HepG2 (cell line): ENCODE results near the gene CAMTA2. TPM values are rescaled to one million over a fixed set of nuclear protein-coding genes. Genes with fewer than 3 reads are reported as not detected.
A peak's percentile ranks its signal among the peaks of the same experiment; 100 is the strongest.

Experiments
- AKAP8 ChIP-seq: sonication (generic); formaldehyde crosslinking; IDR thresholded peaks from 2 replicates; pipeline ENCODE4 v1.5.1; 2020; ENCODE audit warnings: mild to moderate bottlenecking, missing genetic modification reagents
- ASH2L ChIP-seq: fragments of 300-600, 200-600 bp; sonication (generic); IDR thresholded peaks from 2 replicates; pipeline ENCODE4 v1.7.0; 2017; ENCODE audit warnings: low read depth, mild to moderate bottlenecking, moderate library complexity, mixed read lengths, low read length; ENCODE audit not compliant: insufficient read length
- BCL6 ChIP-seq: IDR thresholded peaks from 2 replicates; pipeline ENCODE4 v1.6.1; 2016; ENCODE audit warnings: missing genetic modification reagents, missing compliant biosample characterization
- ELF1 ChIP-seq: sonication (generic); formaldehyde crosslinking; IDR thresholded peaks from 2 replicates; pipeline ENCODE4 v1.4.0; 2020; ENCODE audit warnings: missing genetic modification reagents
- KLF13 ChIP-seq: sonication (generic); formaldehyde crosslinking; IDR thresholded peaks from 2 replicates; pipeline ENCODE4 v1.4.0; 2020; ENCODE audit warnings: mild to moderate bottlenecking, missing genetic modification reagents
- NAIF1 ChIP-seq: sonication (generic); formaldehyde crosslinking; IDR thresholded peaks from 2 replicates; pipeline ENCODE4 v1.5.0; 2020; ENCODE audit warnings: mild to moderate bottlenecking, missing genetic modification reagents, borderline replicate concordance
- ZFP90 ChIP-seq: sonication (generic); formaldehyde crosslinking; IDR thresholded peaks from 2 replicates; pipeline ENCODE4 v1.8.0; 2022; ENCODE audit warnings: missing genetic modification reagents, mild to moderate bottlenecking, inconsistent platforms, borderline replicate concordance
- ZKSCAN8 ChIP-seq: IDR thresholded peaks from 2 replicates; pipeline ENCODE4 v1.6.1; 2016; ENCODE audit warnings: borderline replicate concordance, missing genetic modification reagents, missing compliant biosample characterization
- ZNF296 ChIP-seq: sonication (generic); formaldehyde crosslinking; conservative IDR thresholded peaks from 2 replicates; pipeline ENCODE4 v1.5.0; 2020; ENCODE audit warnings: mild to moderate bottlenecking, missing genetic modification reagents
- ZNF616 ChIP-seq: sonication (generic); formaldehyde crosslinking; IDR thresholded peaks from 2 replicates; pipeline ENCODE4 v1.5.0; 2020; ENCODE audit warnings: low read depth, mild to moderate bottlenecking, missing genetic modification reagents
- ZNF709 ChIP-seq: sonication (generic); formaldehyde crosslinking; IDR thresholded peaks from 2 replicates; pipeline ENCODE4 v1.5.0; 2020; ENCODE audit warnings: mild to moderate bottlenecking, missing genetic modification reagents
- ZNF782 ChIP-seq: sonication (generic); formaldehyde crosslinking; IDR thresholded peaks from 2 replicates; pipeline ENCODE4 v1.4.0; 2020; ENCODE audit warnings: missing genetic modification reagents, mild to moderate bottlenecking, borderline replicate concordance
- polyA plus RNA-seq, 8 experiments: library from polyadenylated mRNA; depleted of rRNA in 3 of 8; stranded (reverse) in 7 of 8; unstranded in 1 of 8; fragments of >200 nt; fragmentation: Illumina TruSeq in 4 of 8; extraction: Trizol in 4 of 8; gene quantifications; 2 replicates each; pipeline versions ENCODE4 v1.2.1 to v1.2.3, GENCODE V29; 2011 to 2016; ENCODE audit warnings: low read depth in 4 of 8, missing spikeins in 1 of 8, mixed read lengths in 1 of 8; ENCODE audit not compliant: insufficient read depth in 1 of 8
- total RNA-seq, 5 experiments: library from RNA; depleted of rRNA; stranded (reverse); fragments of >200 nt; fragmentation: Illumina TruSeq; extraction: Trizol; gene quantifications; 2 replicates each; pipeline ENCODE4 v1.2.3, GENCODE V29; 2016; ENCODE audit warnings: low read depth in 1 of 5
- TF ChIP-seq, protein P1 (sequence below): sonication (generic); formaldehyde crosslinking; IDR thresholded peaks from 2 replicates; pipeline ENCODE4 v1.4.0; 2020; ENCODE audit warnings: mild to moderate bottlenecking, missing genetic modification reagents
- TF ChIP-seq, protein P2 (sequence below), 2 experiments: sonication (generic) in 1 of 2; formaldehyde crosslinking in 1 of 2; IDR thresholded peaks; 2 replicates each; pipeline versions ENCODE4 v1.5.1 to v1.6.1; 2011 to 2020; ENCODE audit warnings: borderline replicate concordance in 1 of 2, low read depth in 1 of 2, low read length in 1 of 2, mild to moderate bottlenecking in 1 of 2, missing genetic modification reagents in 1 of 2, moderate library complexity in 1 of 2
- TF ChIP-seq, protein P3 (sequence below): sonication (generic); formaldehyde crosslinking; IDR thresholded peaks from 2 replicates; pipeline ENCODE4 v1.5.0; 2020; ENCODE audit warnings: mild to moderate bottlenecking, missing genetic modification reagents, moderate library complexity
- TF ChIP-seq, protein P4 (sequence below): sonication (generic); formaldehyde crosslinking; IDR thresholded peaks from 2 replicates; pipeline ENCODE4 v1.8.0; 2022; ENCODE audit warnings: missing genetic modification reagents, low read depth, mild to moderate bottlenecking, borderline replicate concordance

The CAMTA2 gene
- total and polyA plus RNA-seq, 2 of the 13 experiments (the other 11 are each of a cell fraction or from before 2014, with no cell fraction given), result 4.1 to 7.1 TPM

DNA sequence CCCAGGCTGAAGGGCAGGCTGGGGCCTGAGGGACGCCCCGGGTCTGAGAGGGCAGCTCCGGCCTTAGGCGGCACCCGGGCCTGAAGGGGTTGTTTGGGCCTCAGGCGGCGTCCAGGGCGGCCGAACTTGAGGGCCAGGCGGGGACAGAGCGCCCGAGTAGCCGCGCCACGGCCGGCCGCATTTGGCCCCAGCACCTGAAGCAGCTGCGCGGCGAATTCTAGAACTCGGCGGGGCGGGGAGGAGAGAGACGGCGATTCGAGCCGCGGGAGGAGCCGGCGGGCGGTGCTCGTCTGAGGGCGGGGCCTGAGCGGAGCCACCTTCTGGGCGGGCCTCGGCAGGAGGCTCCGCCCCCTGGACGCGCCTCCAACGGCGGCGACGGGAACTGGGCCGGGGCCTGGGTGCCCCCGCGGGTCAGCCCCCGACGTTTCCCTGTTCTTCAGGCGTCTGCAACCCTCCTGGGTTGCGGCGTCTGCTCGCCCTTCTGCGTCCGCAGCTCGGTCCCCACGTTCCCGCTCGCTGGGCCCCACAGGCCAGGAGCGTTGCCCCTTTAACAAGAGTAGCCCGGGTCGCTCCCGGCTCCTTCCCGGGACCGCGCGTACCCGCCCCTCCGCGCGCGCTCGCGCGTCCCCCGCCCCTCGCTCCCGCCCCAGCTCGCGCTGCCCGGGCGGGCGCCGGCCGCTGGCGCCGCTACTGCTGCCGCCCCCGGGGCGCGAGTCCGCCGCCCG lies 10.0 kb upstream of the CAMTA2 start, which contains the start of the genes INCA1 and KIF1C (continued):
- TF ChIP-seq ZNF296 (CRISPR knock-in tag) (no peak), ZNF616 (CRISPR knock-in tag) (no peak), ZNF782 (CRISPR knock-in tag) (peak; percentile 77; the same call in 1 of the 2 replicates), ZNF709 (CRISPR knock-in tag) (peak; percentile 76), ZFP90 (no peak), BCL6 (no peak; the same call in 1 of the 2 replicates), ZKSCAN8 (CRISPR knock-in tag) (no peak), ASH2L (no peak), ELF1 (CRISPR knock-in tag) (no peak), AKAP8 (CRISPR knock-in tag) (0 out of 2 replicates have a peak, but pooled peaks have one; percentile 24), KLF13 (no peak), NAIF1 (CRISPR knock-in tag) (no peak)
- TF ChIP-seq, protein P1, sequence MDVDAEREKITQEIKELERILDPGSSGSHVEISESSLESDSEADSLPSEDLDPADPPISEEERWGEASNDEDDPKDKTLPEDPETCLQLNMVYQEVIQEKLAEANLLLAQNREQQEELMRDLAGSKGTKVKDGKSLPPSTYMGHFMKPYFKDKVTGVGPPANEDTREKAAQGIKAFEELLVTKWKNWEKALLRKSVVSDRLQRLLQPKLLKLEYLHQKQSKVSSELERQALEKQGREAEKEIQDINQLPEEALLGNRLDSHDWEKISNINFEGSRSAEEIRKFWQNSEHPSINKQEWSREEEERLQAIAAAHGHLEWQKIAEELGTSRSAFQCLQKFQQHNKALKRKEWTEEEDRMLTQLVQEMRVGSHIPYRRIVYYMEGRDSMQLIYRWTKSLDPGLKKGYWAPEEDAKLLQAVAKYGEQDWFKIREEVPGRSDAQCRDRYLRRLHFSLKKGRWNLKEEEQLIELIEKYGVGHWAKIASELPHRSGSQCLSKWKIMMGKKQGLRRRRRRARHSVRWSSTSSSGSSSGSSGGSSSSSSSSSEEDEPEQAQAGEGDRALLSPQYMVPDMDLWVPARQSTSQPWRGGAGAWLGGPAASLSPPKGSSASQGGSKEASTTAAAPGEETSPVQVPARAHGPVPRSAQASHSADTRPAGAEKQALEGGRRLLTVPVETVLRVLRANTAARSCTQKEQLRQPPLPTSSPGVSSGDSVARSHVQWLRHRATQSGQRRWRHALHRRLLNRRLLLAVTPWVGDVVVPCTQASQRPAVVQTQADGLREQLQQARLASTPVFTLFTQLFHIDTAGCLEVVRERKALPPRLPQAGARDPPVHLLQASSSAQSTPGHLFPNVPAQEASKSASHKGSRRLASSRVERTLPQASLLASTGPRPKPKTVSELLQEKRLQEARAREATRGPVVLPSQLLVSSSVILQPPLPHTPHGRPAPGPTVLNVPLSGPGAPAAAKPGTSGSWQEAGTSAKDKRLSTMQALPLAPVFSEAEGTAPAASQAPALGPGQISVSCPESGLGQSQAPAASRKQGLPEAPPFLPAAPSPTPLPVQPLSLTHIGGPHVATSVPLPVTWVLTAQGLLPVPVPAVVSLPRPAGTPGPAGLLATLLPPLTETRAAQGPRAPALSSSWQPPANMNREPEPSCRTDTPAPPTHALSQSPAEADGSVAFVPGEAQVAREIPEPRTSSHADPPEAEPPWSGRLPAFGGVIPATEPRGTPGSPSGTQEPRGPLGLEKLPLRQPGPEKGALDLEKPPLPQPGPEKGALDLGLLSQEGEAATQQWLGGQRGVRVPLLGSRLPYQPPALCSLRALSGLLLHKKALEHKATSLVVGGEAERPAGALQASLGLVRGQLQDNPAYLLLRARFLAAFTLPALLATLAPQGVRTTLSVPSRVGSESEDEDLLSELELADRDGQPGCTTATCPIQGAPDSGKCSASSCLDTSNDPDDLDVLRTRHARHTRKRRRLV, result no peak
- TF ChIP-seq, protein P2, sequence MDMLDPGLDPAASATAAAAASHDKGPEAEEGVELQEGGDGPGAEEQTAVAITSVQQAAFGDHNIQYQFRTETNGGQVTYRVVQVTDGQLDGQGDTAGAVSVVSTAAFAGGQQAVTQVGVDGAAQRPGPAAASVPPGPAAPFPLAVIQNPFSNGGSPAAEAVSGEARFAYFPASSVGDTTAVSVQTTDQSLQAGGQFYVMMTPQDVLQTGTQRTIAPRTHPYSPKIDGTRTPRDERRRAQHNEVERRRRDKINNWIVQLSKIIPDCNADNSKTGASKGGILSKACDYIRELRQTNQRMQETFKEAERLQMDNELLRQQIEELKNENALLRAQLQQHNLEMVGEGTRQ (IDR thresholded peaks at IDR 0.05; ENCODE audit: low read depth, low read length), result no peak
- TF ChIP-seq, protein P2 (CRISPR knock-in tag; IDR thresholded peaks at IDR 0.05; ENCODE audit: borderline replicate concordance), result no peak
- TF ChIP-seq, protein P3, sequence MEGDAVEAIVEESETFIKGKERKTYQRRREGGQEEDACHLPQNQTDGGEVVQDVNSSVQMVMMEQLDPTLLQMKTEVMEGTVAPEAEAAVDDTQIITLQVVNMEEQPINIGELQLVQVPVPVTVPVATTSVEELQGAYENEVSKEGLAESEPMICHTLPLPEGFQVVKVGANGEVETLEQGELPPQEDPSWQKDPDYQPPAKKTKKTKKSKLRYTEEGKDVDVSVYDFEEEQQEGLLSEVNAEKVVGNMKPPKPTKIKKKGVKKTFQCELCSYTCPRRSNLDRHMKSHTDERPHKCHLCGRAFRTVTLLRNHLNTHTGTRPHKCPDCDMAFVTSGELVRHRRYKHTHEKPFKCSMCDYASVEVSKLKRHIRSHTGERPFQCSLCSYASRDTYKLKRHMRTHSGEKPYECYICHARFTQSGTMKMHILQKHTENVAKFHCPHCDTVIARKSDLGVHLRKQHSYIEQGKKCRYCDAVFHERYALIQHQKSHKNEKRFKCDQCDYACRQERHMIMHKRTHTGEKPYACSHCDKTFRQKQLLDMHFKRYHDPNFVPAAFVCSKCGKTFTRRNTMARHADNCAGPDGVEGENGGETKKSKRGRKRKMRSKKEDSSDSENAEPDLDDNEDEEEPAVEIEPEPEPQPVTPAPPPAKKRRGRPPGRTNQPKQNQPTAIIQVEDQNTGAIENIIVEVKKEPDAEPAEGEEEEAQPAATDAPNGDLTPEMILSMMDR (CRISPR knock-in tag), result no peak
- TF ChIP-seq, protein P4, sequence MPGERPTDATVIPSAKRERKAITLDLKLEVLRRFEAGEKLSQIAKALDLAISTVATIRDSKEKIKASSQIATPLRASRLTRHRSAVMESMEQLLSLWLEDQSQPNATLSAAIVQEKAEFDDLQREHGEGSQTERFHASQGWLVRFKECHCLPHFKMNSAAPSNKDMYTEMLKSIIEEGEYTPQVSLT (CRISPR knock-in tag), result no peak
